Measurements from ENCODE around the gene PLXNA4. TPM values are rescaled to one million over a fixed set of nuclear protein-coding genes. Genes with fewer than 3 reads are reported as not detected.
A peak's percentile ranks its signal among the peaks of the same experiment; 100 is the strongest.

The PLXNA4 gene
- total RNA-seq, 4 donors from 2014 or later, result 1.1 to 2.8 (median 1.4) TPM

DNA sequence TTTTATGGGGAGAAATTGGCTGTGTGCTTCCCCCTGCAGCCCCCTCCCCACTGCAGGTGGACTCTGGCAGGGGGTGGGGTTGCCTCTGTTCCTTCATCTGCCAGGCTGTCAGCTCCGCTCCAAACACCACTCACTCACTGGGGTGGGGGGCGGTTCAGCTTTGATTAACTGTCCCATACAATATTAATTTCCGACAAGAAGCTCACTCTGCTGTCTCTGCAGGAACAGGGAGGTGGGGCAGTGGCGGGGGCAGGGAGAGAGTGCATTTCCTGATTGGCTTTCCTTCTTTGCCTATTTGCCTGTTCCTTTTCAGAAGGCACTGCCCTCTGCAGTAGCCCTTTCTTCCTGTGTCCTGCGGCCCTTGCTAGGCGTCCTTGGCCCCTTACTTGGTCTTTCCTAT is 500.8 kb downstream of the PLXNA4 start:
- TF ChIP-seq EP300 (IDR thresholded peaks at IDR 0.05; ENCODE audit: low read depth), result no peak
- TF ChIP-seq CTCF (IDR thresholded peaks at IDR 0.05), result no peak
- no peak for TF ChIP-seq POLR2A (IDR thresholded peaks at IDR 0.05)
- no peak for TF ChIP-seq POLR2AphosphoS5 (IDR thresholded peaks at IDR 0.05)
- peak; percentile 20 for DNase-seq
- Histone ChIP-seq H3K4me1 (peaks cover 0 to 5% (median under 1%) of the 10 kb centered on the region in 4 donors), H3K27me3 (no peaks in the 10 kb centered on the region), H3K4me3 (no peak overlapping the region), H3K9me3 (no peaks in the 10 kb centered on the region), H3K36me3 (no peaks in the 10 kb centered on the region), H3K27ac (no peak overlapping the region)
- in situ Hi-C loops (cut with MboI; ENCODE audit: low pct_ligation_motif_present in 1 of 4, low pct_unique_long_range_greater_than_20kb in 1 of 4, low sequenced_read_pairs in 3 of 4) (no loop called here), intact Hi-C loops (cut with DNase I; ENCODE audit: low total_unique reads) (no loop called here)
- WGBS, 2 donors (ENCODE audit: low coverage in 1 of 2), result 49% methylated on average over 6 of the region's 6 CpGs; no CpG with 5 or more reads in 1 of the 2 donors

- WGBS, 2 donors (ENCODE audit: low coverage in 1 of 2), result 82 to 94% methylated on average over 8 to 15 of the region's 15 CpGs
Observed at GRCh38 chr7:132073920-132074589, 502.2 kb downstream of the PLXNA4 start.

More at GRCh38 chr7:132073920-132074589, 502.2 kb downstream of the PLXNA4 start:
- DNase-seq, result no peak
- in situ Hi-C loops (cut with MboI; ENCODE audit: low pct_ligation_motif_present in 1 of 4, low pct_unique_long_range_greater_than_20kb in 1 of 4, low sequenced_read_pairs in 3 of 4), result no loop called here
- Histone ChIP-seq H3K36me3 (no peaks in the 10 kb centered on the region), H3K4me3 (no peak overlapping the region), H3K27me3 (no peaks in the 10 kb centered on the region), H3K4me1 (peaks cover 0 to 3% (median 0%) of the 10 kb centered on the region in 4 donors), H3K27ac (no peak overlapping the region), H3K9me3 (no peaks in the 10 kb centered on the region)
- TF ChIP-seq CTCF (IDR thresholded peaks at IDR 0.05) (no peak), EP300 (IDR thresholded peaks at IDR 0.05; ENCODE audit: low read depth) (no peak), POLR2A (IDR thresholded peaks at IDR 0.05) (no peak), POLR2AphosphoS5 (IDR thresholded peaks at IDR 0.05) (no peak)
- intact Hi-C loops (cut with DNase I; ENCODE audit: low total_unique reads), result no loop called here
